Measurements from ENCODE around the gene SLC25A29.

The SLC25A29 gene

DNA sequence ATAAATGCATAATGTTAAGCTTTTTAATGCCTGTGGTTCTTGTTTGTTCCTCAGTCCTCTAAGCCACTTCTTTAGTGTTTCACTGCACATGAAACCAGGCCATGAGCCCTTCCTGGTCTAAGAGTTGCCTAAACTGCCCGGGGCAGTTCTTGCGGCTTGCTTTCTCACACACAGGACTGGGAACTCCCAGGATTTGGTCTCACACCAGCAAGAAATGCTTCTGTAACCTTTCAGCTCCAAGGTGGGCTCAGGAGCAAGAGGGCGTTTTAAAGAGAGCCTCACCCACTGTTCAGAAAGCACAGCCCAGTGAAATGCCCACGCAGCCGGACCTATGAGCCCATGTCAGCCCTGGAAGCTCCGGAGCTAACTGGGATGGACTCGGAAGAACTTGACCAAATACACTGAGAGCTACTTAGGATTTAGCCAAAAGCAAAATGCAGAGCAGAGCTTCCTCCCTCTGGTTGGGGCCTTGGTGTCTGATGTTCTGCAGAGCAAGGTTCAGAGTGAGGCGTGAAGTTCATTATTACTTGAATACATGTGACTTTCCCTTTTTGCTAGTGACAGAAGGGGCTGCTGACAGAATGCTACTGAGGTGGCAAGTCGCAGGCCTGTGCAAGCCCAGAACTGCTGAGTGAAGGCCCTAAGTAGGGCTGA, 23.4 kb downstream of the SLC25A29 start:
- in situ Hi-C loops (cut with MboI; ENCODE audit: low sequenced_read_pairs): no loop called here

DNA sequence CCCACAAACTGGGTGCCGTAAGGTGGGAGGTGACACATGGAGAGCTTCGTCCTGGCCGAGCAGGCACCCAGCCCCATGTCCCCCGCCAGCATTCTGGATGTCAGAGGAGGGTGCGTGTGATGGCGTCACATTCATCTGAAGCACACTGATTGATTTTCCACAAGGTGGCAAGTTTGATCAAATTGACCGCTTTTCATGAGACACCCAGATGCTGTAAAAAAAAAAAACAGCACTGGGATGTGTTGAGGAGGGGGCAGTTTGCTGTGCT, 24.2 kb downstream of the SLC25A29 start:
- in situ Hi-C loops (cut with MboI; ENCODE audit: low sequenced_read_pairs): no loop called here

DNA sequence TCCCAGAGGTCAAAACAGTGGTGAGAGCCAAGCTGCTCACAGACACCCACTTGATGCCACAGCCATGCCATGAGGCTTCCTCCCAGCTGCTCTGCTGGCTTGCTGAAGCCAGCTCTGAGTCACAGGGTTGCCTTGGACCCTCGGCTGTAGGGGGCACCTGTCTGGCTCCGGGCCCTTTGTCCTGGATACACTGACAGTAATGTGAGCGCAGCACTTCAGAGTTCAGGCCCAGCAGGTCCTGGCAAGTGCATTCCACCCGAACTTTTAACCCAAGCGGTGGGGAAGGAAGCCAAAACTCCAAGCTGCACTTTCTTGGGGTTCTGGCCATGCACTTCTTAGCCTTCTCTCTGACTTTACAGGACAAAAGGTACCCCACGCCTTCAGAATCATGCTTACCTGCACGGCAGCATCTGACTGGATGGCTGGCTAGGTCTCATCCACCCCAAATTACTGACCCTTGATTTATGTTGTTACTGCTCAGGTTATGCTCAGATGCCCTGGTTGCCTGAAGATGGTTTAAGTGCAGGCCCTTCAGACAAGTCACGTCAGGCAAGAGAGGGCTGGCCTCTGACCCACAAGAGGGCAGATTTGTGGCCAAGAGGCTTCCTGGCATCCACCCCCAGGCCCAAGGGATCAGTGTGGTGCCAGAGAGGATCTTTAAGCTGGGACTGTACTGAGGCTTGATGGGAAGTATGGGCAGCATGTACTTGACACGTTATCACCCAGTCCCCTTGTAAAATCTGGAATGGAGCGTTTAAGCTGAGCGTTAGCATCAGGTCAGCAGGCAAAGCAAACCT, 24.8 kb downstream of the SLC25A29 start:
- in situ Hi-C loops (cut with MboI; ENCODE audit: low sequenced_read_pairs): no loop called here

DNA sequence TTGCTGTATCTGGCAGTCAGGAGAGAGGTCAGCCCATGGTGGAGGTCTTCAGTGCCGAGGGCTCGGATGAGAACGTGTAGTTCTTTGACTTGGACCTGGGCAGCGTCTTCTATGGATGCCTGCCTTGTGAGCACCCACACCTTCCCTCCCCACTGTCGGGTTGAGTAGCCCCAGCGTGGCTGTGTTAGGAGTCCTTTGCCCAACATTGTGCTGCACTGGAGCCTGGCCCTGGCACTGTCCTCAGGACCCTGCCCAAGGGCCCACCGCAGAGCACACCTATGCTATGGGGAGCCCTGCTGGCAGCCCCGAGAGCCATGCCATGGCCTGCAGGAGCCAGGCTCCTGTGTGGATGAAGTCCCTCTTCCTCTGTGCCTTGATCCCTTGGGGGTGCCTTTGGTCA, 26.7 kb downstream of the SLC25A29 start:
- in situ Hi-C loops (cut with MboI; ENCODE audit: low sequenced_read_pairs): no loop called here

DNA sequence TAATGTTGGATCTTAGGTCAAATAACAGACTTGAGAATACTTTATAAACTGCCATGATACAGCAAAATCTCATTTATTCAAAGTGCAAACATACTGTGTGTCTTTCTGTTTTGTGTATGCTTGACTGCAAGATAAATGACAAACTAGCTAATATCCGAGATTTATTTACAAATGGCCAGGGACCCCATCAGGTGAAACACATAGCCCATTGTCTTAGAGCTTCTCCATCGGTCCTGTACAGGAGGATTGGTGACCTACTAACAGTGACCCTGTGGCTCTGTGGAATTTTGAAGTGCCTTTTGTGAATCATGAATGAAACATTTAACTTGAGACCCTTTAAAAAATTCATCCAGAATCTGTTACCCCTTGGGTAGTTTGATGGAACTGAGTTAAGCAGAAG, 27.1 kb downstream of the SLC25A29 start:
- in situ Hi-C loops (cut with MboI; ENCODE audit: low sequenced_read_pairs): no loop called here

DNA sequence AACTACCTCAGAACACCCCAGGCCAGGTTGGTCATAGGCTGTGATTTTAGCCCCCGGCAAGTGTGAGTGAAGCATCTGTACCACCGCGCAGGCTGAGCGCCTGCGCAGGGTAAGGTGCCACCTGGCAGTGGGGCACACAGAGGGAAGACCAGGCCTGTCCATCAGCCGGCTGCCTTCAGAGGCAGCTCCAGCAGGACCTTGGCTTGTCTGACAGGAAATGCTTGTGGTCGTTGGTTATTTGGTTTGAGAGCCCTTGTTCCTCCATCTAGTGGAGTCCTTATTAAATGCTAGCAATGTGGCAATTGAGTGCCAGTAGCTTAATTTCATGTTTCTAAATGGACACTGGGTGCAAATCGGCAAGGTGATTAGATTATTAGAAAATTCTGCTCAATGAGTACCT, 27.5 kb downstream of the SLC25A29 start:
- in situ Hi-C loops (cut with MboI; ENCODE audit: low sequenced_read_pairs): no loop called here

DNA sequence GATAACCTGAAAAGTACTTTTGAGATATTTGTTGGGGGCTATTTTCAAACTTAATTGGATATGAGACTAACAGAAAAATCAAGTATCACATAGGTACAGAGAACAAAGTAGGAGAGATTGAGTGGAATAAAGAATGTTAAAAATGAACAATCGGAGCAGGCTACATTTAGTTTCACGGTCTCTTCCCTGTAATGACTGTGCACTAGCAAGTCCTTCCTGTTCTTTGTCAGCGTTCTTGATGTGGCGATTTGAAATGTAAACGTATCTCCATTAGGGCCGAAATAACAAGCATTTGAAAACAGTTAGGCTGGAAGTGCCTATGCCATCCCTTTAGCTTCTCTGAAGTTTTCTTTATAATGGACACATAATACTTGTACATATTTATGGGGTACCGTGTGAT, 31.0 kb downstream of the SLC25A29 start:
- in situ Hi-C loops (cut with MboI; ENCODE audit: low sequenced_read_pairs): no loop called here

DNA sequence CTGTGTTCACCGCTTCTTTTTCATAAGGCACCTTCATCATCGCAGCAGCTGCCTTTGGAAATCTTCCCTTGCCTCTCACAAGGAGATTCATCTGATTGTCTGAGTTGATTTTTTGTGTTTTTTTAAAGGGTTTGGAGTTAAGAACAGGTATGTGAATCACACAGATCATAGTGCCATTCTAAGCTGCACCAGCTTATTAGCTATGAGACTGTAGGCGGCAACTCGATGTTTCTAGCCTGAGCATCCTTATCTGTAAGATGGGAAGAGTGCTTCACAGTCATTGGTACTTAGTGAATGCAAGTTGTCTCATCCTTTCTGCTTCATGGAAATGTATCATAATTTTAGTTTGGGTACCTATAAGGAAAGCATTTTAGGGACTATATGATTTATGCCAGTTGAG, 32.0 kb downstream of the SLC25A29 start:
- in situ Hi-C loops (cut with MboI; ENCODE audit: low sequenced_read_pairs): no loop called here

DNA sequence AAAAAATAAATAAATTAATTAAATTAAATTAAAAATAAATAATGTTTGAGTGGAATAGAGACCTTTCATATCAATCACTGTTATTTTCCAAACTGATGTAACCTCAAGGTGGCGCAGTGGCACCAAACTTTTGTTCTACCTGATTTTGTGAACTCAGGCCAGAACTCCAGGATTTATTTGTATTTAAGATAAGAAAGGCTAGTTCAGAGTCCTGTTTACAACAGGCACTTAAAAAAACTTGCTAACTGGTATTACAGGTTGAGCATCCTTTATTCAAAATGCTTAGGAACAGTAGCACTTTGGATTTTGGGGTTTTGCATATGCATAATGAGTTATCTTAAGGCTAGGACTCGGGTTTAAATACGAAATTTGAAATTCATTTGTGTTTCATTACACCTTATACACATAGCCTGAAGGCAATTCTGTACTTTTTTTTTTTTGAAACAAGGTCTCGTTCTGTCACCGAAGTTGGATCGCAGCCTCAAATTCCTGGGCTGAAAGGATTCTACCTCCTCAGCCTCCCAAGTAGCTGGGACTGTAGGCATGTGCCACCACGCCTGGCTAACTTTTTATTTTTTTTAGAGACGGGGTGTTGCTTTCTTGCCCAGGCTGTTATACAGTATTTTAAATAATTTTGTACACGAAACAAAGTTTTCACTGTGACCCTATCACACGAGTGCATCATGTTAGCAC, 34.9 kb downstream of the SLC25A29 start:
- in situ Hi-C loops (cut with MboI; ENCODE audit: low sequenced_read_pairs): no loop called here

DNA sequence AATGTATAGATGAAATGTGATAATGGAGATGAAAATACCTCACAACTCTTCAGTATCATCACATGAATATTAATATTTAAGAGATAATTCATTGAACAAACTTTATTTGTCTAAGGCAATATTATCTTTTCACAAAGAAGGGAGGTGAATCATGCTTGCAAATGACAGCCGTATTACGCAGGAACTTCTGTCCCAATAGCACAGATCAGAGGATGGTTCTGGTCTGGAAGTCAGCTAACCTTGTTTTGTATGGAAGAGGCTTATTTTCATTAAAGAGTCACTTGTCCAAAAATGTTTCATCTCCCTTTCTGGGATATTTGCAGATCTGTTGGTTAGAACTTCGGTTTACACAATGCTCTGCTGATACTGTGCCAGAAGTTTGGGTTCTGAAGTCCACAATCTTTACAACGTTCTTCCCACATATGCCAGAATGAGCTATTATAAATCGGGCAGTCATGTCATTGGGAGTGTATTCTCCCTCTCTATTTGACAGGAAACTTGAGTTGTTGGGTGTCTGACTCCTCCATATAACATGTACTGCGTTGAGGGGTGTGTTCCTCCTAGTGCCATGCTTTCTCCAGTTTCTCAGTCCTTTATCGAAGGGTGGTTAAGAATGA, 37.5 kb downstream of the SLC25A29 start:
- in situ Hi-C loops (cut with MboI; ENCODE audit: low sequenced_read_pairs): no loop called here

DNA sequence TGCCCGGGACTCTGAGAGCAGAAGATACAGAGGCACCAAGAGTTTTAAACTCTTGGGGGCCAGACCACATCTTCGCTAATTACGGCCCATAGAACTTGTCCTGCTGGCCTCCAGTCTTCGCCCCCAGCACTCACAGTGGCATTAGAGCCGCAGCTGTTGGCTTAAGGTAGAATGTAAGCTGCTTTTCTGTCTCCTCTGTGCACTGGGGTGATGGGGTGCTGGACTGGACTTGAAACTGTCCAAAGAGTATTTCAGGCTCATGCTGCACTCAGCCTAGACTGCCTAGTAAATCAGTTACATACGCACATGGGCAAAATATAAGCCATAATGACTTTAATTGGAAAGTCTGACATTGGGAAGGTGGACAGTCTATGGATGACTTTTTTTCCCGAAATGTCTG, 38.3 kb downstream of the SLC25A29 start:
- in situ Hi-C loops (cut with MboI; ENCODE audit: low sequenced_read_pairs): no loop called here

DNA sequence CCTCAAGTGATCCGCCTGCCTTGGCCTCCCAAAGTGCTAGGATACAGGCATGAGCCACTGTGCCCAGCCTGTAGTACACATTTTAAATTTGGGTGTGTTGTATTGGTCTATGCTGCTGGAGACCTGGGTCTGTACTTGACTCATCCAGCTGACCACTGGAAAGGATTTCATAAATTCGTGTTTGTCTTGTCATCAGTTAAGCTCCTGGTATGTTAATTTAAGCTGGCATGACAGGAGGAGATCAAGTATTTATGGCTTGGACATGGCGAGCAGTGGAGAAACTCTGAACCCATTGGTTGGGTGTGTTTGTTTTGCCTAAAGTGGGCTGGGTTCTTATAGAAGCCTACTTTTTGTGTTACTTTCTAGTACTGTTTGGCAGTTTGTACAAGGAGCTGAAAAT, 43.1 kb downstream of the SLC25A29 start:
- in situ Hi-C loops (cut with MboI; ENCODE audit: low sequenced_read_pairs): no loop called here

DNA sequence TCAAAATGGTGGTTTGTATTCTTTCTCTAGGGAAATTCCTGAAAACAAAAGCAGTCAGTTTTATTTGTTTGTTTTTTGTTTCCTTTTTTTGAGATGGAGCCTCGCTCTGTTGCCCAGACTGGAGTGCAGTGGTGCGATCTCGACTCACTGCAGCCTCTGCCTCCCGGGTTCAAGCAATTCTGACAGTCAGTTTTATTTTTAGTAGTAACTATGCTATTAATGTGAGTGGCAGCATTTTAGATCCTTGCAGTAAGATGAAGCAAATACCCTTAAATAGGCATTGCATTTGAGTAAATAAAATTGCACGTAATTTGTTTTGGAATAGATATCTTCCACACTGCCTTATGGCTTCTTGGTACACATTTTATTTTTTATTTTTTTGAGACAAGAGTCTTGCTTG, 43.7 kb downstream of the SLC25A29 start:
- in situ Hi-C loops (cut with MboI; ENCODE audit: low sequenced_read_pairs): no loop called here

DNA sequence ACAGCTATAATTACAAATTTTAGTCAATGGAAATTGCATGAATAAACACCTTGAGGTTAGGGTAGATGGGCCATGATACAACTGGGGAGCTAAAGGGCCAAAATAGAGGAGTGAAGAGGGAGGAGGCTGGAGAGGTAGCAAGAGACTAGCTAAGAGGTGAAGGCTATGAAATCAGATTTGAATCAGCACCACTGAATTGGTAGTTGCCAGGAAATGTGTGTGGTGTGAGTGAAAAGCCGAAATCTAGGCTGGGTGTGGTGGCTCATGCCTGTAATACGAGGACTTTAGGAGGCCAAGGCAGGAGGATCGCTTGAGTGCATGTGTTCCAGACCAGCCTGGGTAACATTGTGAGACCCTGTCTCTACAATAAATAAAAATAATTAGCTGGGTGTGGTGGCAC, 44.6 kb downstream of the SLC25A29 start:
- in situ Hi-C loops (cut with MboI; ENCODE audit: low sequenced_read_pairs): no loop called here

DNA sequence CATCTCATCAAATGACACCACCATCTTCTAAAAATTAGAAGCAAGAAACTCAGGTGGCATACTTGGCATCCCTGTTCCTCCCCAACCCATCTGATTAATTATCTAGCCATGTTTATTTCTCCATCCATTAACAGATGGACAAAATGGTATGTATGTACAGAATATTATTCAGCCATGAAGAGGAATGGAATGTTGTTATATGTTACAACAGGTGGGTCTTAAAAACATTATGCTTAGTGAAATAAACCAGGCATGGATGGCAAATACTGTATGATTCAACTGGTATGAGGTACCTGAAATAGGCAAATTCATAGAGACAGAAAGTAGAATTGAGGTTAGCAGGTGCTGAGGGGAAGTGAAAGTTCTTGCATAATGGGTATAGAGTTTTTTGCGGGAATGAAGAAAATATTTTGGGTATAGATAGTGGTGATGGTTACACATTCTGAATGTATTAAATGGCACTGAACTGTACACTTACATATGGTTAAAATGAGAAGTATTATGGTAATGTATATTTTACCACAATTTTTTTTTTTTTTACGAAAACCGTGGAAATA, 49.8 kb downstream of the SLC25A29 start:
- in situ Hi-C loops (cut with MboI; ENCODE audit: low sequenced_read_pairs): no loop called here

DNA sequence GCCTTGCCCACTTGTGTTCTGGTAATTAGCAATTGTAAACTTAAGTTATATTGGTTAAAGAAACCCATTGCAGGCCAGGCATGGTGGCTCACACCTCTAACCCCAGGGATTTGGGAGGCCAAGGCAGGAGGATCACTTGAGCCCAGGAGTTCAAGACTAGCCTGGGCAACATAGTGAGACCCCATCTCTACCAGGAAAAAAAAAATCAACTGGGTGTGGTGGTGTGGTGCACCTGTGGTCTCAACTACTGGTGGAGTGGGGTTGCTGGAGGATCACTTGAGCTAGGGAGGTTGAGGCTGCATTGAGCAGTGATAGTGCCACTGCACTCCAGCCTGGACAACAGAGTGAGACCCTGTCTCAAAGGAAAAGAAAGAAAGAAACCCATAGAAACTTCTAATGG, 53.6 kb downstream of the SLC25A29 start:
- in situ Hi-C loops (cut with MboI; ENCODE audit: low sequenced_read_pairs): no loop called here

DNA sequence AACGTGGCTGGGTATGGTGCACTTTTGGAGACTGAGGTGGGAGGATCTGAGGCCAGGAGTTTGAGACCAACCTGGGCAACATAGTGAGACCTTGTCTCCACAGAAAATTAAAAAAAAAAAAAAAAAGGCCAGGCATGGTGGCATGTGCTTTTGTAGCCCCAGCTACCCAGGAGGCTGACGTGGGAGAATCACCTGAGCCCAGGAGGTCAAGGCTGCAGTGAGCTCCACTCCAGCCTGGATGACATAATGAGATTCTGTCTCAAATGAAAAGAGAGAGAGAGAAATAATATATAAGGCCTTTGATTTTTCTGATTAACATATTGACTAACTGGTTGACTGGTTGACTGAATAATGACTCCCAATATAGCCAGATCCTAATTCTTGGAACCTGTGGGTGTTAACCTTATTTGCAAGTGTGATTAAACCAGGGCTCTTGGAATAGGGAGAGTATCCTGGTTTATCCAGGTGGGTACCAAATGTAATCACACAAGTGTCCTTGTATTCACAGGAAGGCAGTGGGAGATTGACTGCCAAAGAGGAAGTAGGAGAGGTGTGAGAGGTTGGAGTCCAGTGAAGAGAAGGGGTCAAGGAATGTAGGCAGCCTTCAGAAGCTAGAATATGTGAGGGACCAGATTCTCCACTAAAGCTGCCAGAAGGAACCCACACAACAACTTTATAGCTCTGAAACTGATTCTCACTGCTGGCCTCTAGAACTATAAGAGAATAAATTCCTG, 55.3 kb downstream of the SLC25A29 start:
- in situ Hi-C loops (cut with MboI; ENCODE audit: low sequenced_read_pairs): no loop called here

DNA sequence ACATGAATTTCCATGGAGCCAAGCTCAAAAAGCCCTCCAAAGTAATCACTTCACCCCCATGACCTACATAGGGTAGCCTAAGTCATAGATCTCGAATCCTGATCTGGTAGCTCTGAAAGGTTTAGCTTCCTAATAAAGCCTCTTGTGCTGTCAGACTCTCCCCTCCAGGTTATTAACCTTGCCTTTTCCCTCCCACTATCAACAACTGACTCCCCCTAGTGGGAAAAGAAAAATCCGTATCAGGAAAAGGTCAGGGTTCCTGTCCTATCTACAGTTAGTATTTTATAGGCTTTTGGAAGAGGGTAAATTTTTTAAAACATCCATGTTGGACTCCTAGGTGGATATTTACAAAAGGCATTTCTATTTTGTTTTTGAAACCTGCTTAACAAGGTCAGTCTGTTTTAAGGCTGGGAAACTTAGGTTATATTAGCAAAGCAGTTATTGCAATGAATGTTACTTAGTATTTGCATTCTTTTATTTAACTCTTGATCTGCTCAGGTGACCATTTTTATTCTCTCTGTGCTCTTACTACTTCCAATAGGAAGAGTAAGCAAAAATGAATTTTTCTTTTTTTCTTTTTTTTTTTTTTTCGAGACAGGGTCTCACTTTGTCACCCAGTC, 59.3 kb downstream of the SLC25A29 start:
- in situ Hi-C loops (cut with MboI; ENCODE audit: low sequenced_read_pairs): no loop called here

DNA sequence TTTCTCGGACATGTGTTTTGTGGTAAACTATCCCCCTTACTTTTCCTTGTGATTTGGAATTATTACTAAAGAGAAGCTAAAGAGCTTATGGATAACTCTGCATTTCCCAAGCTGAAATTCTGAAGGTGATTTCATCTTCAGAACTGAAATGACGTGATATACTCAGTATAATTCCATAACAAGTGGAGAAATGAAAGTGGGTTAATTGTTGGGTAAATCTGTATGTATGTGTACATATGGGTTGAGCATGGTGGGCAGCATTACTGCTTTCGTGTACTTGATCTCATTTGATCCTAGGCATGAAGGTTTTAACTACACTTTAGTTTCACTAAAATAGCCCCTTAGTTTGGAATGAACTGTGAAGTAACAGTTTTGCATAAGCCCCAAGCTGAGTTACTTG, 63.2 kb downstream of the SLC25A29 start:
- in situ Hi-C loops (cut with MboI; ENCODE audit: low sequenced_read_pairs): no loop called here

DNA sequence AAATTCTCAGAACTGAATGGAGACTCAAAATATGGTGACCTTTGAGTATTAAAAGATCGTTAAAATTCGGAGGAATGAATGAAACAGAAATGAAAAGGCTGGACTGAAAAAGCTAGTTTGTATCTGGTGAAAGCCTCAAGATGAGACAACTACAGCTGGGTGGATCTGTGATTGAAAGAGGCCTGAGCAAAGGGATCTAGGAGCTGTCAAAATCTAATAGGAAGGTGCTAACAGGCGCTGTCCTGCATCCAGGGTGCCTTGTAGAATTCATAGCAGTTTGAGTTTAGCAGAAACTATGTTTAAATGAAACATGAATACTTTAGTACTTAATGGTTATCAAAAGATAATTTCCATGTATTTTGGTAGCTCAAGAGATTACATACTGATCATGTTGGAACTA, 65.0 kb downstream of the SLC25A29 start:
- in situ Hi-C loops (cut with MboI; ENCODE audit: low sequenced_read_pairs): no loop called here

All from HL-60/S4 (cell line).